Epithelial cell of esophagus (primary cell): ENCODE data around the gene EFHC1.

ENCODE experiments used
- DNase-seq: peaks from one replicate; pipeline ENCODE4 v3.0.0; 2010; ENCODE audit warnings: low read depth
- H3K4me3 ChIP-seq: 2 replicates; pipeline ENCODE4 v1.5.1; 2011; ENCODE audit warnings: mild to moderate bottlenecking, low read length, control low read depth
- CTCF ChIP-seq: IDR thresholded peaks from 2 replicates; pipeline ENCODE4 v1.5.1; 2011; ENCODE audit warnings: low read depth, mild to moderate bottlenecking, low read length, control low read depth, inconsistent platforms; ENCODE audit not compliant: insufficient read depth; ENCODE audit errors: missing control alignments

EFHC1 gene

GRCh38 chr6:52553158-52553557 lies 133.0 kb downstream of the EFHC1 start:
- TF ChIP-seq CTCF, result no peak
- DNase-seq, result no peak
- no peak overlapping the region for H3K4me3 ChIP-seq

- no peak overlapping the region for H3K4me3 ChIP-seq
- no peak for DNase-seq
- no peak for TF ChIP-seq CTCF
Measured at GRCh38 chr6:52553719-52554118, 133.6 kb downstream of the EFHC1 start.

- TF ChIP-seq CTCF, result no peak
- no peak for DNase-seq
Measured at GRCh38 chr6:52554684-52555280, 134.6 kb downstream of the EFHC1 start.

GRCh38 chr6:52555518-52556233 lies 135.5 kb downstream of the EFHC1 start:
- no peak for TF ChIP-seq CTCF
- no peak for DNase-seq
- no peak overlapping the region for H3K4me3 ChIP-seq

More at GRCh38 chr6:52554684-52555280, 134.6 kb downstream of the EFHC1 start:
- no peak overlapping the region for H3K4me3 ChIP-seq

- no peak for DNase-seq
- TF ChIP-seq CTCF, result no peak
- no peak overlapping the region for H3K4me3 ChIP-seq
Measured at GRCh38 chr6:52557389-52558265, 137.5 kb downstream of the EFHC1 start.

- H3K4me3 ChIP-seq, result no peak overlapping the region
- TF ChIP-seq CTCF, result no peak
- DNase-seq, result no peak
Measured at GRCh38 chr6:52558266-52559000, 138.3 kb downstream of the EFHC1 start.
